Suprapubic skin (tissue), 4 donors: ENCODE data around the gene PFKP.

Source experiments
- POLR2A ChIP-seq, 2 donors: fragments of 450-650 bp; IDR thresholded peaks; one replicate each; pipeline ENCODE4 v1.6.1; 2017; ENCODE audit warnings: antibody characterized with exemption in 2 of 2, mild to moderate bottlenecking in 2 of 2, moderate library complexity in 2 of 2
- POLR2AphosphoS5 ChIP-seq, 3 donors: sonication (generic); formaldehyde crosslinking; IDR thresholded peaks; one replicate each; pipeline ENCODE4 v1.6.1; 2017; ENCODE audit warnings: antibody characterized with exemption in 3 of 3
- TF ChIP-seq, protein P1 (sequence below), 2 donors: fragments of 200-600 bp in 1 of 2; fragments of 450-650 bp in 1 of 2; sonication (generic) in 1 of 2; IDR thresholded peaks; one replicate each; pipeline ENCODE4 v1.5.1; 2016 to 2019; ENCODE audit warnings: antibody characterized with exemption in 2 of 2, mild to moderate bottlenecking in 1 of 2, moderate library complexity in 1 of 2

DNA sequence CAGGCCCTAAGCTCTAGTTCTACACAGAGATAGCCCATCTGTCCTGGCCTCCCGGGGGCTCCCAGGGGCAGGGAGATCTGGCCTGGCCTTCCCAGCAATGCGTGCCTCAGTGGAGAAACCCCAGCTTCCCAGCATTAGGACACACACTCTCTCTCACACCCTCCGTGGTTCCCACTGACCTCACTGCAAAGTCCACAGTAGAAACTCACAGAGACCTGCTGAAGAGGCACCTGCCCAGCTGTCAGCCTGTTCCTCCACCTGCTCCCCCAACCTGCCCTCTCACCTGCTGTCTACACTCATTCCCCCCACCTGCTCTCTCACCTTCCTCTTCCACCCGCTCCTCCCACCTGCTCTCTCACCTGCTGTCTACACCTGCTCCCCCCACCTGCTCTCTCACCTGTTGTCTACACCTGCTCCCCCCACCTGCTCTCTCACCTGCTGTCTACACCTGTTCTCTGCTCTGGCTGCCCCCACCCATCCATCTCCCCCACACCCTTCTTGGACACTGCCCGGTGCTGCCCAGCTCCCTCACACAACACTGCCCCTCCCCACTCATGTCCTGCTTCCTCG is 21.1 kb upstream of the PFKP start:
- TF ChIP-seq, protein P1, sequence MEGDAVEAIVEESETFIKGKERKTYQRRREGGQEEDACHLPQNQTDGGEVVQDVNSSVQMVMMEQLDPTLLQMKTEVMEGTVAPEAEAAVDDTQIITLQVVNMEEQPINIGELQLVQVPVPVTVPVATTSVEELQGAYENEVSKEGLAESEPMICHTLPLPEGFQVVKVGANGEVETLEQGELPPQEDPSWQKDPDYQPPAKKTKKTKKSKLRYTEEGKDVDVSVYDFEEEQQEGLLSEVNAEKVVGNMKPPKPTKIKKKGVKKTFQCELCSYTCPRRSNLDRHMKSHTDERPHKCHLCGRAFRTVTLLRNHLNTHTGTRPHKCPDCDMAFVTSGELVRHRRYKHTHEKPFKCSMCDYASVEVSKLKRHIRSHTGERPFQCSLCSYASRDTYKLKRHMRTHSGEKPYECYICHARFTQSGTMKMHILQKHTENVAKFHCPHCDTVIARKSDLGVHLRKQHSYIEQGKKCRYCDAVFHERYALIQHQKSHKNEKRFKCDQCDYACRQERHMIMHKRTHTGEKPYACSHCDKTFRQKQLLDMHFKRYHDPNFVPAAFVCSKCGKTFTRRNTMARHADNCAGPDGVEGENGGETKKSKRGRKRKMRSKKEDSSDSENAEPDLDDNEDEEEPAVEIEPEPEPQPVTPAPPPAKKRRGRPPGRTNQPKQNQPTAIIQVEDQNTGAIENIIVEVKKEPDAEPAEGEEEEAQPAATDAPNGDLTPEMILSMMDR (IDR thresholded peaks at IDR 0.05), result no peak
- TF ChIP-seq POLR2A (IDR thresholded peaks at IDR 0.05) (no peak), POLR2AphosphoS5 (IDR thresholded peaks at IDR 0.05) (no peak)
